Panc1 (cell line): ENCODE measurements around the gene PPP1R9A. TPM values are rescaled to one million over a fixed set of nuclear protein-coding genes. Genes with fewer than 3 reads are reported as not detected.

ENCODE experiments used
- ATAC-seq: fragments of 200-7000 bp; cut with Tn5 transposase; 2 replicates; pipeline ENCODE4 v1.9.1; 2020; ENCODE audit warnings: mild to moderate bottlenecking, moderate library complexity
- BruUV-seq: library from RNA; stranded (reverse); fragments of 400-500 nt; replicated peaks from 2 replicates; lab custom pipeline; 2021; lab: Mats Ljungman, UMichigan
- CTCF ChIA-PET: fragments of 300-600 bp; sonication (Branson Sonifier 250); formaldehyde crosslinking; loops from one replicate; lab custom pipeline; 2022; ENCODE audit warnings: antibody characterized with exemption; lab: Charles Lee
- POLR2A ChIA-PET: fragments of 300-600 bp; sonication (Branson Sonifier 250); formaldehyde crosslinking; loops from one replicate; lab custom pipeline; 2022; ENCODE audit warnings: antibody characterized with exemption; lab: Charles Lee
- DNase-seq: peaks from one replicate; pipeline ENCODE4 v3.0.0-alpha.2; 2010; ENCODE audit warnings: low read depth, low spot score
- H3K27ac ChIP-seq: 2 replicates; pipeline ENCODE4 v1.5.1; 2011; ENCODE audit warnings: mild to moderate bottlenecking, low read length, inconsistent platforms
- H3K27me3 ChIP-seq: fragments of 200-500 bp; sonication (Bioruptor generic); 2 replicates; pipeline ENCODE4 v1.6.0; 2014; ENCODE audit warnings: low read length, inconsistent platforms; ENCODE audit not compliant: control insufficient read depth, insufficient read depth
- H3K36me3 ChIP-seq: fragments of 200-500 bp; sonication (Bioruptor generic); 2 replicates; pipeline ENCODE4 v1.5.1; 2014; ENCODE audit warnings: inconsistent platforms, mild to moderate bottlenecking, low read length, moderate library complexity; ENCODE audit not compliant: control insufficient read depth, insufficient read depth
- H3K4me1 ChIP-seq: 2 replicates; pipeline ENCODE4 v1.5.1; 2011; ENCODE audit warnings: inconsistent platforms, mild to moderate bottlenecking, low read length, moderate library complexity; ENCODE audit not compliant: control insufficient read depth, insufficient read depth
- H3K4me3 ChIP-seq, 2 experiments: 2 replicates each; pipeline ENCODE4 v1.5.1; 2011 to 2012; ENCODE audit warnings: low read depth in 2 of 2, low read length in 2 of 2, mild to moderate bottlenecking in 2 of 2, inconsistent platforms in 1 of 2, moderate library complexity in 1 of 2
- H3K9me3 ChIP-seq: fragments of 200-500 bp; sonication (Bioruptor generic); 2 replicates; pipeline ENCODE4 v1.5.1; 2014; ENCODE audit warnings: low read depth, mild to moderate bottlenecking, inconsistent platforms, low read length, moderate library complexity; ENCODE audit not compliant: control insufficient read depth, insufficient read depth
- CTCF ChIP-seq: fragments of 450-650 bp; IDR thresholded peaks from 2 replicates; pipeline ENCODE4 v1.5.1; 2017; ENCODE audit warnings: mild to moderate bottlenecking
- POLR2AphosphoS5 ChIP-seq: IDR thresholded peaks from 2 replicates; pipeline ENCODE4 v1.6.1; 2012; ENCODE audit warnings: mild to moderate bottlenecking, low read depth, low read length, moderate library complexity
- REST ChIP-seq, 2 experiments: IDR thresholded peaks; 2 replicates each; pipeline ENCODE4 v1.6.1; 2011 to 2012; ENCODE audit warnings: low read depth in 2 of 2, control low read depth in 1 of 2, low read length in 1 of 2, mild to moderate bottlenecking in 1 of 2, moderate library complexity in 1 of 2; ENCODE audit not compliant: insufficient read depth in 1 of 2
- SIN3A ChIP-seq: IDR thresholded peaks from 2 replicates; pipeline ENCODE4 v1.6.1; 2012; ENCODE audit warnings: low read depth, mild to moderate bottlenecking, low read length, moderate library complexity, borderline replicate concordance; ENCODE audit not compliant: insufficient read depth
- TCF7L2 ChIP-seq: IDR thresholded peaks from 2 replicates; pipeline ENCODE4 v1.6.1; 2011; ENCODE audit warnings: mild to moderate bottlenecking, low read depth, low read length, inconsistent platforms
- in situ Hi-C: cut with HindIII; loops from 2 replicates; pipeline ENCODE4 v1.10.0; 2016; ENCODE audit warnings: low sequenced_read_pairs, low pct_unique_long_range_greater_than_20kb
- intact Hi-C: fragments of 100-400 bp; cut with micrococcal nuclease; formaldehyde crosslinking; loops from one replicate; pipeline ENCODE4 v1.10.0; 2022; ENCODE audit not compliant: unreplicated experiment
- total RNA-seq: library from RNA; stranded (reverse); gene quantifications from one replicate; pipeline ENCODE4 v1.2.1, GENCODE V29; 2021; ENCODE audit not compliant: unreplicated experiment

The PPP1R9A gene
- total RNA-seq, 1 experiment from 2014 or later, result 5.0 TPM

- Histone ChIP-seq H3K27ac (no peak overlapping the region), H3K9me3 (no peaks in the 10 kb centered on the region), H3K27me3 (no peaks in the 10 kb centered on the region), H3K36me3 (no peaks in the 10 kb centered on the region), H3K4me1 (no peaks in the 10 kb centered on the region), H3K4me3 (no peak overlapping the region)
- no TSS peak for BruUV-seq
- no peak for TF ChIP-seq POLR2AphosphoS5
- TF ChIP-seq SIN3A, result no peak
- no peak for TF ChIP-seq CTCF
- no peak for TF ChIP-seq REST (IDR thresholded peaks at IDR 0.05; ENCODE audit: insufficient read depth in 1 of 2, low read depth in 2 of 2, low read length in 1 of 2)
- no peak for TF ChIP-seq TCF7L2
- no peak for ATAC-seq
- ChIA-PET CTCF (no interaction called here), POLR2A (no interaction called here)
- DNase-seq, result no peak
- in situ Hi-C loops (no loop called here), intact Hi-C loops (no loop called here)
Measured at GRCh38 chr7:95052566-95053094, 145.2 kb downstream of the PPP1R9A start.

- Histone ChIP-seq H3K4me3 (no peak overlapping the region), H3K36me3 (no peaks in the 10 kb centered on the region), H3K9me3 (no peaks in the 10 kb centered on the region), H3K27me3 (no peaks in the 10 kb centered on the region), H3K27ac (no peak overlapping the region), H3K4me1 (no peaks in the 10 kb centered on the region)
- POLR2A ChIA-PET, result no interaction called here
- DNase-seq, result no peak
- TF ChIP-seq CTCF (no peak), POLR2AphosphoS5 (no peak), TCF7L2 (no peak), SIN3A (no peak), REST (IDR thresholded peaks at IDR 0.05; ENCODE audit: insufficient read depth in 1 of 2, low read depth in 2 of 2, low read length in 1 of 2) (no peak)
- no TSS peak for BruUV-seq
- in situ Hi-C loops (no loop called here), intact Hi-C loops (no loop called here)
- CTCF ChIA-PET, result no interaction called here
- ATAC-seq, result no peak
Measured at GRCh38 chr7:95054386-95054785, 147.0 kb downstream of the PPP1R9A start.
